Right lobe of liver (tissue), 4 donors: ENCODE data around the gene NCAM2.

Source experiments
- POLR2A ChIP-seq: fragments of 450-650 bp; IDR thresholded peaks from one replicate; pipeline ENCODE4 v1.6.1; 2017; ENCODE audit warnings: antibody characterized with exemption, mild to moderate bottlenecking
- TF ChIP-seq, protein P1 (sequence below), 4 donors: fragments of 200-600 bp in 3 of 4; fragments of 450-650 bp in 1 of 4; IDR thresholded peaks; one replicate each; pipeline versions ENCODE4 v1.5.1 to v1.8.0; 2016 to 2022; ENCODE audit warnings: antibody characterized with exemption in 4 of 4, mild to moderate bottlenecking in 2 of 4
- donor health status: DM: no; HTN: no; CAD: no.
- donor health status: DM: no; HTN: no; CAD: no.
- donor health status: DM: no; HTN: yes; CAD: no.

DNA sequence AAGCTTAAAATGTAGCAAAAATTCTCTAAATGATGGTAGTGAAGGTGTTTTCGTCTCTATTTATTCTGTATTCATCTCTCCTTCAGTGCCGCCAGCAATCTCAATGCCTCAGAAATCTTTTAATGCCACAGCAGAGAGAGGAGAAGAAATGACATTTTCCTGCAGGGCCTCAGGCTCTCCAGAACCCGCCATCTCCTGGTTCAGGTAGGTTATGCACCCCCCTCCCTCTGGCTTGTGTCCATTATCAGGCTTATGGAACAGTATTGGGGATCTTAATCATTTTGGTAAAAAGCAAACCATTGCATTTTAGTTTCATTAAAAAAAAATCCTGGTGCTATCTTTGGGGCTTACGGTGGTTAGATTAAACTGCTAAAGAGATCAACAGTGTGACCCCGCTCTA, 326.1 kb downstream of the NCAM2 start:
- TF ChIP-seq, protein P1, sequence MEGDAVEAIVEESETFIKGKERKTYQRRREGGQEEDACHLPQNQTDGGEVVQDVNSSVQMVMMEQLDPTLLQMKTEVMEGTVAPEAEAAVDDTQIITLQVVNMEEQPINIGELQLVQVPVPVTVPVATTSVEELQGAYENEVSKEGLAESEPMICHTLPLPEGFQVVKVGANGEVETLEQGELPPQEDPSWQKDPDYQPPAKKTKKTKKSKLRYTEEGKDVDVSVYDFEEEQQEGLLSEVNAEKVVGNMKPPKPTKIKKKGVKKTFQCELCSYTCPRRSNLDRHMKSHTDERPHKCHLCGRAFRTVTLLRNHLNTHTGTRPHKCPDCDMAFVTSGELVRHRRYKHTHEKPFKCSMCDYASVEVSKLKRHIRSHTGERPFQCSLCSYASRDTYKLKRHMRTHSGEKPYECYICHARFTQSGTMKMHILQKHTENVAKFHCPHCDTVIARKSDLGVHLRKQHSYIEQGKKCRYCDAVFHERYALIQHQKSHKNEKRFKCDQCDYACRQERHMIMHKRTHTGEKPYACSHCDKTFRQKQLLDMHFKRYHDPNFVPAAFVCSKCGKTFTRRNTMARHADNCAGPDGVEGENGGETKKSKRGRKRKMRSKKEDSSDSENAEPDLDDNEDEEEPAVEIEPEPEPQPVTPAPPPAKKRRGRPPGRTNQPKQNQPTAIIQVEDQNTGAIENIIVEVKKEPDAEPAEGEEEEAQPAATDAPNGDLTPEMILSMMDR (IDR thresholded peaks at IDR 0.05), result peak in 1 of 4 donors; percentile 34
- no peak for TF ChIP-seq POLR2A
